ENCODE data around the gene CALU.

The CALU gene

DNA sequence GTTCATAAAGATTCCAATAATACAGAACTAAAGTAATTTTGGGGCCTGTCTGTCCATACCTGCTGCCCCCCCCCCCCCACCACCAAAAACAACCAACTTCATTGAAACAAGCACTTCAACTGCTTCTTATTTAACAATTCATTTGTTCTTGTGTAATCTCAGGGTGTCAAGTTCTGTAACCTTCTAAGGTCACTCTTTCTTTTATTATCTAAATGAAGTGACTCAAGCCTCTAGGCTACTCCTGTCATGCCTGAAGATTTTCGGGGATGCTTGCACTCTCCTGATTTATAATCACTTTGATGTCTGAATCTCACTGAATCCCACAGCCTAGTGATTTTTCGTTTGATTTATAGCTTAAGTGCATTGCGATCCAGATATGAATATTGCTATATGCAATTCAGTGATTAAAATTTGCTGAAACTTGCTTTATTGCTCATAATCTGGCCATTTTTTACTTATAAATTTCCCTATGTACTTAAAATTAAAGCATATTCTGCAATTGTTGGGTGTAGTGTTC is 39.9 kb upstream of the CALU start:
- DNase-seq (ENCODE audit: low read depth): no peak
- TF ChIP-seq, protein P1, sequence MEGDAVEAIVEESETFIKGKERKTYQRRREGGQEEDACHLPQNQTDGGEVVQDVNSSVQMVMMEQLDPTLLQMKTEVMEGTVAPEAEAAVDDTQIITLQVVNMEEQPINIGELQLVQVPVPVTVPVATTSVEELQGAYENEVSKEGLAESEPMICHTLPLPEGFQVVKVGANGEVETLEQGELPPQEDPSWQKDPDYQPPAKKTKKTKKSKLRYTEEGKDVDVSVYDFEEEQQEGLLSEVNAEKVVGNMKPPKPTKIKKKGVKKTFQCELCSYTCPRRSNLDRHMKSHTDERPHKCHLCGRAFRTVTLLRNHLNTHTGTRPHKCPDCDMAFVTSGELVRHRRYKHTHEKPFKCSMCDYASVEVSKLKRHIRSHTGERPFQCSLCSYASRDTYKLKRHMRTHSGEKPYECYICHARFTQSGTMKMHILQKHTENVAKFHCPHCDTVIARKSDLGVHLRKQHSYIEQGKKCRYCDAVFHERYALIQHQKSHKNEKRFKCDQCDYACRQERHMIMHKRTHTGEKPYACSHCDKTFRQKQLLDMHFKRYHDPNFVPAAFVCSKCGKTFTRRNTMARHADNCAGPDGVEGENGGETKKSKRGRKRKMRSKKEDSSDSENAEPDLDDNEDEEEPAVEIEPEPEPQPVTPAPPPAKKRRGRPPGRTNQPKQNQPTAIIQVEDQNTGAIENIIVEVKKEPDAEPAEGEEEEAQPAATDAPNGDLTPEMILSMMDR (IDR thresholded peaks at IDR 0.05; ENCODE audit: low read length, missing control alignments): no peak
- no peak overlapping the region for H3K4me3 ChIP-seq (replicated peaks; ENCODE audit: low read depth, low read length)

DNA sequence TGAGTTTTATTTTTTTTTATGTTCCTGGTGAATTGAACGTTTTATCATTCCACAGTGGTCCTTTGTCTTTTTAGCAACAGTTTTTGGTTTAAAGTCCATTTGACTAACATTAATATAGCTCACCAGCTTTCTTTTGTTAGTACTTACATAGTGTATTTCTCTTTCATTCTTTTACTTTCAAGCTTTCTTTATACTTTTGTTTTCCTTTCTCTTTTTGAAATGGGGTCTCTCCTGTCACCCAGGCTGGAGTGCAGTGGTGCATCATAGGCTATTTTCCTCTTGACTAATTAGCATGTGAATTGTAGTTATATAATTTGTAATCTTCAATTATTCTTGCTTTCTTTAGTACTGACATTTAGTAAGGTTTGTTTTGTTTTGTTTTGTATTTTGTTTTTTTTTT is 39.3 kb upstream of the CALU start:
- TF ChIP-seq, protein P1 (IDR thresholded peaks at IDR 0.05; ENCODE audit: low read length, missing control alignments): no peak
- no peak overlapping the region for H3K4me3 ChIP-seq (replicated peaks; ENCODE audit: low read depth, low read length)
- DNase-seq (ENCODE audit: low read depth): no peak

DNA sequence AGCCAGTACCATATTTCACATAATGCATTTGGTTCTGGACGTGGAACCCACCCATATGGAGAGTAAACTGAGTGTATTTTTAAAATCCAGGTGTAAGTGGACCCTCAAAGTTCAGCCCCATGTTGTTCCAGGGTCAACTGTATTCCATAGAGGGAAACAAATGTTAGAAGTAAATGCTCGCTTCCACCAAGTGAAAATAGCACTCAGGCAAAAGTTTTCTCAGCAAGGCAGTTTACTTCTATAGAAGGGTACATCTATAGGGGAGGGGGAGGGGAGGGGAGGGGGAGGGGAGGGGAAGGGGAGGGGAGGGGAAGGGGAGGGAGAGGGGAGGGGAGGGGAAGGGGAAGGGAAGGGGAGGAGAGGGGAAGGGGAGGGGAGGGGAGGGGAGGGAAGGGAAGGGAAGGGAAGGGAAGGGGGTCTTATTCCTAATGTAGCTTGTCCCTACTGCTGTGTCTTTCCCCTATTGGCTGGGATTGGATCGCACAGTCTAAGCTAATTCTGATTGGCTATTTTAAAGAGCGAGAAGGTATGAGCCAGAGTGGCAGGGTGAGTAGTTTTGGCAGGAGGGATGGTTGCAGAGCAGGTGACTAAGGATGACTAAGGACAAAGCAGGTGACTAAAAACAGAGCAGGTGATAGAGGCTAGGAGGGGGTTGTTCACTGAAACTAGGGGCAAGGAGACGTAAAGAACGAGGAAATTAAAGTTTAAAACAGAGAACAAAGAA is 37.9 kb upstream of the CALU start:
- TF ChIP-seq, protein P1 (IDR thresholded peaks at IDR 0.05; ENCODE audit: low read length, missing control alignments): no peak
- no peak for DNase-seq (ENCODE audit: low read depth)
- no peak overlapping the region for H3K4me3 ChIP-seq (replicated peaks; ENCODE audit: low read depth, low read length)

DNA sequence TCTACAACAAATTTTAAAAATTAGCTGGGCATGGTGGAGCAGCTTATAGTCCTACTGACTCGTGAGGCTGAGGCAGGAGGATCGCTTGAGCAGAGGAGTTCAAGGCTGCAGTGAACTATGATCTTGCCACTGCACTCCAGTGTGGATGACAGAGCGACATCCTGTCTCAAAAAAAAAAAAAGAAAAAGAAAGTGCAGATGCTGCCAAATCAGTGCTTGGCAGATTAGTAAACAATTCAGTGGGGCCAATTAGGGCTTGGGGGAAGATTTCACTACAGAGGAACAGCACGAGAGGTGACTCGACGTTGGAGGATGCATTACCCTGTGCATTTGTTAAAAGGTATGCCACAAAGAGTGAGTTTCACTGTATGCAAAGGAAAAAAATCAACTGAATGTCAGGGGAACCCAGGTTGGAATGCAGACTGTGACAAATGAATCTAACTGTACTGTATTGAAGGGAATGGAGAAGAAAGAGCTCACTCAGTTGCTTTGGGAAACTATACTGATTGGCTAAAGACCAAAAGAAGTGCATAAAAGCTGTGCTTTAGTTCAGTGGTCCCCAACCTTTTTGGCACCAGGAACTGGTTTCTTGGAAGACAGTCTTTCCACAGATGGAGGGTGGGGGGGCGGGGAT is 35.4 kb upstream of the CALU start:
- no peak for DNase-seq (ENCODE audit: low read depth)
- no peak overlapping the region for H3K4me3 ChIP-seq (replicated peaks; ENCODE audit: low read depth, low read length)
- TF ChIP-seq, protein P1 (IDR thresholded peaks at IDR 0.05; ENCODE audit: low read length, missing control alignments): no peak

DNA sequence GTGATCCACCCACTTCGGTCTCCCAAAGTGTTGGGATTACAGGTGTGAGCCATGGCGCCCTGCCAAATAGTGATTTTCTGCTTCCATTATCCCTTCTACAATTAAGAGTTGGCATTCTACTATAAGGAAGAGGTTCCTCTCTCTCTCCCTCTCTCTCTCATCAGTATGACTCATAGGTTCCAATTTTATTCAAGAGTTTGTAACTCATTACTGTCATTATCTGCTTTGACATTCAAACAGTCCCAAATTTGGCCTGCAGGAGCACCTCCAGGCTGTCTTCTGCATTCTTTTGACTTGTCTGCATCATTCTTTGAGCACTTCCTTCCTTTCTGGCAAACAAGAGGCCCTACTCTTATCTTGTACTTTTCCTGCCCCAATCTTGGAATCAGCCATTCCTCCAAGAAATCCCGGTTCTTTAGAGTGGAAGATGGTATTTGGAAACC is 33.2 kb upstream of the CALU start:
- TF ChIP-seq, protein P1 (IDR thresholded peaks at IDR 0.05; ENCODE audit: low read length, missing control alignments): no peak
- DNase-seq (ENCODE audit: low read depth): peak; percentile 87
- H3K4me3 ChIP-seq (replicated peaks; ENCODE audit: low read depth, low read length): no peak overlapping the region

DNA sequence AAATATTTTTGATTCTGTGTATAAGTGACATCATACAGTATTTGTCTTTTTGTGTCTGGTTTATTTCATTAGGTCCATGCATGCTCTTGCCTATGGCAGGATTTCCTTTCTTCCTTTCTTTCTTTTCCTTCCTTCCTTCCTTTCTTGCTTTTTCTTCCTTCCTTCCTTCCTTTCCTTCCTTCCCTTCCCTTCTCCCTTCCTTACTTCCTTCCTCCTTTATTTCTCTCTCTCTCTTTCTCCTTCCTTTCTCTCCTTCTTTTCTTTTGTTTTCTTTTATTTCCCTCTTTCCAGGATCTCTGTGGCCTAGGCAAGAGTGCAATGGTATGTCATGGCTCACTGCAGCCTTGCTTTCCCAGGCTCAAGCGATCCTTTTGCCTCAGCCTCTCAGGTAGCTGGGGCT is 31.4 kb upstream of the CALU start:
- H3K4me3 ChIP-seq (replicated peaks; ENCODE audit: low read depth, low read length): no peak overlapping the region
- TF ChIP-seq, protein P1 (IDR thresholded peaks at IDR 0.05; ENCODE audit: low read length, missing control alignments): no peak
- no peak for DNase-seq (ENCODE audit: low read depth)

Data from fibroblast of pulmonary artery (primary cell).